GM23248 (cell line): ENCODE data around the gene EHMT1. TPM values are rescaled to one million over a fixed set of nuclear protein-coding genes. Genes with fewer than 3 reads are reported as not detected.

Experiments used
- DNase-seq: peaks from one replicate; pipeline ENCODE4 v3.0.0-alpha.2; 2015
- H2AFZ ChIP-seq: fragments of 200-600 bp; sonication (generic); 2 replicates; pipeline ENCODE4 v1.6.1; 2016; ENCODE audit warnings: antibody characterized with exemption
- H3F3A ChIP-seq: fragments of 200-600 bp; sonication (generic); 2 replicates; pipeline ENCODE4 v1.6.1; 2016; ENCODE audit warnings: mild to moderate bottlenecking, antibody characterized with exemption, mixed run types; ENCODE audit not compliant: insufficient read depth
- H3K27ac ChIP-seq: fragments of 200-600 bp; sonication (generic); 2 replicates; pipeline ENCODE4 v1.5.1; 2016; ENCODE audit warnings: mild to moderate bottlenecking
- H3K27me3 ChIP-seq: fragments of 200-600 bp; sonication (generic); replicated peaks from 2 replicates; pipeline ENCODE4 v1.6.1; 2016; ENCODE audit warnings: mild to moderate bottlenecking; ENCODE audit not compliant: insufficient read depth
- H3K36me3 ChIP-seq: fragments of 200-600 bp; sonication (generic); 2 replicates; pipeline ENCODE4 v1.6.1; 2016; ENCODE audit warnings: low read depth, mild to moderate bottlenecking
- H3K4me1 ChIP-seq: fragments of 200-600 bp; sonication (generic); 2 replicates; pipeline ENCODE4 v1.6.1; 2016; ENCODE audit warnings: mild to moderate bottlenecking; ENCODE audit not compliant: insufficient read depth
- H3K4me2 ChIP-seq: fragments of 200-600 bp; sonication (generic); one replicate; pipeline ENCODE4 v1.6.1; 2016; ENCODE audit warnings: mild to moderate bottlenecking; ENCODE audit not compliant: unreplicated experiment
- H3K4me3 ChIP-seq: fragments of 200-600 bp; sonication (generic); 2 replicates; pipeline ENCODE4 v1.5.1; 2016; ENCODE audit warnings: mild to moderate bottlenecking
- H3K79me2 ChIP-seq: fragments of 200-600 bp; sonication (generic); 2 replicates; pipeline ENCODE4 v1.6.1; 2016; ENCODE audit warnings: mild to moderate bottlenecking; ENCODE audit not compliant: insufficient read depth
- H3K9ac ChIP-seq: fragments of 200-600 bp; sonication (generic); 2 replicates; pipeline ENCODE4 v1.6.1; 2016; ENCODE audit warnings: mild to moderate bottlenecking
- H3K9me2 ChIP-seq: fragments of 200-600 bp; sonication (generic); 2 replicates; pipeline ENCODE4 v1.6.1; 2016; ENCODE audit warnings: mixed run types, mild to moderate bottlenecking, moderate library complexity; ENCODE audit not compliant: insufficient read depth
- H3K9me3 ChIP-seq: fragments of 200-600 bp; sonication (generic); one replicate; pipeline ENCODE4 v1.6.1; 2017; ENCODE audit warnings: low read depth
- H4K20me1 ChIP-seq: fragments of 200-600 bp; sonication (generic); 2 replicates; pipeline ENCODE4 v1.6.0; 2016; ENCODE audit not compliant: insufficient read depth
- EZH2 ChIP-seq: fragments of 200-600 bp; sonication (generic); IDR thresholded peaks from 2 replicates; pipeline ENCODE4 v1.6.1; 2018; ENCODE audit warnings: antibody characterized with exemption, mild to moderate bottlenecking; ENCODE audit not compliant: insufficient read depth, poor library complexity, severe bottlenecking
- EZH2phosphoT487 ChIP-seq: fragments of 200-600 bp; sonication (generic); IDR thresholded peaks from 2 replicates; pipeline ENCODE4 v1.6.1; 2018; ENCODE audit warnings: antibody characterized with exemption, moderate library complexity, mild to moderate bottlenecking, low read depth; ENCODE audit not compliant: insufficient read depth
- WGBS, 2 experiments: methylation state at CpG; one replicate each; pipeline ENCODE4 v1.1.6; 2015 to 2017; ENCODE audit warnings: low lambda C conversion rate in 2 of 2, low coverage in 1 of 2; ENCODE audit errors: missing lambda C conversion rate in 2 of 2; 5-methylcytosine and 5-hydroxymethylcytosine counted together
- in situ Hi-C: fragments of 300-500 bp; cut with MboI; formaldehyde crosslinking; loops from 2 replicates; pipeline ENCODE4 v1.15.0; 2020
- polyA plus RNA-seq: library from polyadenylated mRNA; unstranded; fragments of >200 nt; fragmentation: Nextera tagmentation; extraction: Ambion mirVana; gene quantifications from 2 replicates; pipeline ENCODE4 v1.2.1, GENCODE V29; 2016
- total RNA-seq: library from RNA; depleted of rRNA; stranded (reverse); fragments of >200 nt; shearing (Covaris generic); gene quantifications from 2 replicates; pipeline ENCODE4 v1.2.3, GENCODE V29; 2014

EHMT1 gene
- total and polyA plus RNA-seq, 2 experiments from 2014 or later: 26.8 to 31.0 TPM

DNA sequence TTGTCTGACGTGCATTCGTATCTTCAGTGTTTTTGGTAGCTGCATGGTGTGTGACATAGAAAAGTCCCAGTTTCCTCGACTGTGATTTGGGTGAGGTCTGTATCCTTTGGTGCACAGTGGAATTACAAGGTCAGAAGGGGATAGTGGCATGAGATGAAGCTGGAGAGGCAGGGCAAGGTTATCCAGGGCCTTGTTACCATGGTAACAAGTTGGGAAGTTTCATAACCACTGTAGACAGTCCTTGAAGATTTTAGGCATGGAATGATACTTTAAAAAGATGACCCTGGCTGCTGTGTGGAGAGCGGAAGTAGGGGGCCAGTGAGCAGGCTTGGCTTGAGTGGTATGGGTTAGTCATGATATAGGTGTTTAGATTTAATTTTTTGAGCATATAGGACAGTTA, 11.9 kb downstream of the EHMT1 start:
- Histone ChIP-seq H3K27ac (peak overlapping the region; percentile 11; the same call in 1 of the 2 replicates), H2AFZ (no peak overlapping the region), H3K4me3 (no peak overlapping the region), H3K9ac (no peak overlapping the region), H4K20me1 (no peaks in the 10 kb centered on the region), H3K4me2 (no peak overlapping the region), H3K9me3 (no peaks in the 10 kb centered on the region), H3K9me2 (no peaks in the 10 kb centered on the region), H3K27me3 (no peaks in the 10 kb centered on the region), H3K4me1 (peaks cover 4% of the 10 kb centered on the region; the same call in 1 of the 2 replicates), H3K36me3 (no peaks in the 10 kb centered on the region), H3K79me2 (peaks cover 100% of the 10 kb centered on the region), H3F3A (0 out of 2 replicates have a peak, but pooled peaks cover 11% of the 10 kb centered on the region)
- 76 to 83% methylated on average over 4 of the region's 4 CpGs for WGBS, 2 experiments
- TF ChIP-seq EZH2phosphoT487 (no peak), EZH2 (no peak)
- in situ Hi-C loops: no loop called here
- DNase-seq: peak; percentile 20

DNA sequence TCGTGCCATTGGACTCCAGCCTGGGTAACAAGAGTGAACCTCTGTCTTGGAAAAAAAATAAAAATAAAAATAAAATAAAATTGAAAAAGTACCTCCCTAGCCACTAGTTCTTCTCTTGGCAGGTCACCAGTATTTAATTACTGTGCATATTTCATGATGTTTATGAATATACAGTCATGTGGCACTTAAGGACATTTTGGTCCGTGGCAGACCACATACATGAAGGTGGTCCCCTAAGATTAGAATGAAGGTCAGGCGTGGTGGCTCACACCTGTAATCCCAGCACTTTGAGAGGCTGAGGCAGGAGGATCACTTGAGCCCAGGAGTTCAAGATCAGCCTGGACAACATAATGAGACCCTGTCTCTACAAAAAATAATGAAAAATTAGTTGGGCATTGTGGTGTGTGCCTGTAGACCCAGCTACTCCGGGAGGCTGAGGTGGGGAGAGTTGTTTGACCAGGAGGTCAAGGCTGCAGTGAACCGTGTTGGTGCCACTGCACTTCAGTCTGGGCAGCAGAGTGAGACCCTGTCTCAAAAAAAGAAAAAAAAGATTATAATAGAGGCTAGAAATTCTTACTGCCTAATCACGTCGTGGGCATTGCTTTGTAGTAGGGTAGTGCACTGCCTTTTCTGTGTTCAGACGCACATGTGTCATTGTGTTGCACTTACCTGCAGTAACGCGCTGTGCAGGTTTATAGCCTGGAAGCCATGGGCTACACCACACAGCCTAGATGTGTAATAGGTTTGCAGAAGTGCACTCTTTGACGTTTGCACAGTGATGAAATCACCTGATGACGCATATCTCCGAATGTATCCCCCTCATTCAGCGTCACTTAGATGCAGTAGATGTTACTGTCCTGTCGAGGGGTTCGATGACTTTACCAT, 12.8 kb downstream of the EHMT1 start:
- H3K9ac ChIP-seq: no peak overlapping the region
- in situ Hi-C loops: no loop called here
- no peak overlapping the region for H3K4me3 ChIP-seq
- H3K36me3 ChIP-seq: no peaks in the 10 kb centered on the region
- 0 out of 2 replicates have a peak, but pooled peaks cover 11% of the 10 kb centered on the region for H3F3A ChIP-seq
- no peaks in the 10 kb centered on the region for H3K9me2 ChIP-seq
- H3K4me2 ChIP-seq: no peak overlapping the region
- H3K9me3 ChIP-seq: no peaks in the 10 kb centered on the region
- H3K27me3 ChIP-seq: no peaks in the 10 kb centered on the region
- H3K27ac ChIP-seq: no peak overlapping the region
- WGBS, 2 experiments: 94% methylated on average over 16 of the region's 16 CpGs
- TF ChIP-seq EZH2: no peak
- TF ChIP-seq EZH2phosphoT487: no peak
- no peaks in the 10 kb centered on the region for H4K20me1 ChIP-seq
- no peak overlapping the region for H2AFZ ChIP-seq
- H3K4me1 ChIP-seq: peaks cover 4% of the 10 kb centered on the region; the same call in 1 of the 2 replicates
- DNase-seq: no peak
- peaks cover 100% of the 10 kb centered on the region for H3K79me2 ChIP-seq

DNA sequence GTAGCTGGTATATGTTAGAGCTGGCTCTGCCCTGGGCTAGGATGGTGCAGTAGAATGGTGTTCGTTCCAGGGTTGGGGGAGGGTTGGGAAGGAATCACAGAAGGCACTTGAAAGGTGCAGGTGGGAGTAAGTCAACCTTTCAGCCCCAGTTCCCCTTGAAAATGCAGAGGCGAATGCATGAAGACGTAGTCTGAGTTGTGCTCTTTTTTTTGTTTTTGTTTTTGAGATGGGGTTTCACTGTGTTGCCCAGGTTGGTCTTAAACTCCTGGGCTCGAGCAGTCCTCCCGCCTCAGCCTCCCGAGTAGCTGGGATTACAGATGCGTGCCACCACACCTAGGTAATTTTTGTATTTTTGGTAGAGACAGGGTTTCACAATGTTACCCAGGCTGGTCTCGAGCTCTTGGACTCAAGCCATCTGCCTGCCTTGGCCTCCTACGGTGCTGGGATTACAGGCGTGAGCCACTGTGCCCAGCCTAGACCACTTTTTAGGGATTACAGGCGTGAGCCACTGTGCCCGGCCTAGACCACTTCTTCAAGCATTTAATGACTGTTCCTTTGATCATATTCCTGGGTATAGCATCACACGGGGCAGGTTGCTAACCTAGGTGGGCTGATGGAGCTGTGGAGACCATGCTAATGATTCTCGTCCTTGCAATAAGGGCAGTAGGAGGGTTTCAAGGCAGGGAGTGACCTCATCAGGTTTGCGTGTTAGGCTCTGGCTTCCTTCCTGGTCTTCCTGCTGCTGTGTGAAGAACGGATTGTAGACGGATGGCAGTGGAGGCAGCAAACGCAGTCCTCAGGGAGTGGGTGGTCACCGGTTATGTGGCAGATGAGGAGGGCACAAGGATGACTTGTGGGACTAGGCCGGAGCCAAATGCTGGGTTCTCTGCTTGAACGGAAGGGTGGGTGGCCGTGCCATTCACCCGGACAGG, 13.7 kb downstream of the EHMT1 start:
- H3K27ac ChIP-seq: peak overlapping the region; percentile 38
- H4K20me1 ChIP-seq: no peaks in the 10 kb centered on the region

DNA sequence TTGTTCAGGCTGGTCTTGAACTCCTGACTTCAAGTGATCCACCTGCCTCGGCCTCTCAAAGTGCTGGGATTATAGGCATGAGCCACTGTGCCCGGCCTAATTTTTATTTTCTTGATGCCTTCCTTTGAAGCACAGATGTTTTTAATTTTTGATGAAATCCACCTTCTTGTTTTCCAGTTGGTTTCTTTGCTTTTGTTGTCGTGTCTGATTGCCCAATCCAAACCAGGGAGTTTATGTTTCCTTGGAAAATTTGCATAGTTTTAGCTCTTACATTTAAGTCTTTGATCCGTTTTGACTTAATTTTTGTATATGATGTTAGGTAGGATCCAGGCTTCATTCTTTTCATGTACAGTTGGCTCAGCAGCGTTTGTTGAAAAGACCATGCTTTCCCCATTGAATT, 15.2 kb downstream of the EHMT1 start:
- Histone ChIP-seq H2AFZ (no peak overlapping the region), H3K9me2 (no peaks in the 10 kb centered on the region), H3K36me3 (no peaks in the 10 kb centered on the region), H3K4me1 (peaks cover 8% of the 10 kb centered on the region), H3K79me2 (peaks cover 100% of the 10 kb centered on the region), H3K27ac (no peak overlapping the region), H4K20me1 (peaks cover 6% of the 10 kb centered on the region; the same call in 1 of the 2 replicates), H3K9ac (no peak overlapping the region), H3K9me3 (no peaks in the 10 kb centered on the region), H3K4me3 (no peak overlapping the region), H3K27me3 (no peaks in the 10 kb centered on the region), H3K4me2 (no peak overlapping the region), H3F3A (0 out of 2 replicates have a peak, but pooled peaks cover 11% of the 10 kb centered on the region)
- in situ Hi-C loops: no loop called here
- TF ChIP-seq EZH2phosphoT487 (no peak), EZH2 (no peak)
- DNase-seq: no peak
- 54 to 59% methylated on average over 5 of the region's 5 CpGs for WGBS, 2 experiments

More for the DNA sequence above, 13.7 kb downstream of the EHMT1 start:
- peak; percentile 65 for DNase-seq
- H2AFZ ChIP-seq: no peak overlapping the region
- no peaks in the 10 kb centered on the region for H3K36me3 ChIP-seq
- no peak overlapping the region for H3K4me3 ChIP-seq
- peak overlapping the region; percentile 32; the same call in 1 of the 2 replicates for H3K9ac ChIP-seq
- WGBS, 2 experiments: 73 to 75% methylated on average over 23 of the region's 23 CpGs
- peaks cover 4% of the 10 kb centered on the region; the same call in 1 of the 2 replicates for H3K4me1 ChIP-seq
- no peak for TF ChIP-seq EZH2phosphoT487
- TF ChIP-seq EZH2: no peak
- H3K9me2 ChIP-seq: no peaks in the 10 kb centered on the region
- in situ Hi-C loops: no loop called here
- H3K9me3 ChIP-seq: no peaks in the 10 kb centered on the region
- no peaks in the 10 kb centered on the region for H3K27me3 ChIP-seq
- 0 out of 2 replicates have a peak, but pooled peaks cover 11% of the 10 kb centered on the region for H3F3A ChIP-seq
- H3K79me2 ChIP-seq: peaks cover 100% of the 10 kb centered on the region
- H3K4me2 ChIP-seq: no peak overlapping the region
